HG03520 (cell line): ENCODE data around the gene VIT.

Experiments
- ATAC-seq: cut with Tn5 transposase; IDR thresholded peaks from one replicate; pipeline ENCODE4 v1.9.1; 2021; ENCODE audit warnings: mild to moderate bottlenecking, moderate library complexity; ENCODE audit not compliant: unreplicated experiment

Gene VIT

GRCh38 chr2:36696533-36696932, at the start of gene VIT:
VIT (plus strand) TSS chr2:36696707; CDS start chr2:36716371, 19,664 bp downstream.
- no peak for ATAC-seq

- peak; percentile 85 for ATAC-seq
These were observed 46.3 kb upstream of the VIT start for GRCh38 chr2:36650031-36650829.

GRCh38 chr2:36653155-36653554, 43.4 kb upstream of the VIT start:
- no peak for ATAC-seq

- no peak for ATAC-seq
These were observed 42.4 kb upstream of the VIT start for GRCh38 chr2:36653967-36654694.

GRCh38 chr2:36655453-36655852, 41.1 kb upstream of the VIT start:
- ATAC-seq: no peak

- ATAC-seq: no peak
These were observed 38.8 kb upstream of the VIT start for GRCh38 chr2:36657703-36658102.

- ATAC-seq: no peak
These were observed 38.2 kb upstream of the VIT start for GRCh38 chr2:36658277-36658748.

- ATAC-seq: no peak
These were observed 37.3 kb upstream of the VIT start for GRCh38 chr2:36659218-36659617.

GRCh38 chr2:36659872-36660312, 36.6 kb upstream of the VIT start:
- ATAC-seq: peak; percentile 61

- no peak for ATAC-seq
These were observed 33.9 kb upstream of the VIT start for GRCh38 chr2:36662638-36663037.

GRCh38 chr2:36663295-36663694, 33.2 kb upstream of the VIT start:
- ATAC-seq: no peak

GRCh38 chr2:36663851-36664695, 32.4 kb upstream of the VIT start:
- ATAC-seq: peak; percentile 76

GRCh38 chr2:36664696-36665076, 31.8 kb upstream of the VIT start:
- no peak for ATAC-seq

GRCh38 chr2:36667931-36668330, 28.6 kb upstream of the VIT start:
- ATAC-seq: no peak

- ATAC-seq: no peak
These were observed 25.5 kb upstream of the VIT start for GRCh38 chr2:36670881-36671595.

- no peak for ATAC-seq
These were observed 24.8 kb upstream of the VIT start for GRCh38 chr2:36671731-36672130.

- no peak for ATAC-seq
These were observed 24.3 kb upstream of the VIT start for GRCh38 chr2:36672199-36672598.

- no peak for ATAC-seq
These were observed 20.8 kb upstream of the VIT start for GRCh38 chr2:36675579-36676282.

- no peak for ATAC-seq
These were observed 20.1 kb upstream of the VIT start for GRCh38 chr2:36676364-36676763.

GRCh38 chr2:36677386-36677785, 19.1 kb upstream of the VIT start:
- no peak for ATAC-seq
